ENCODE results near the gene P2RX4. TPM values are rescaled to one million over a fixed set of nuclear protein-coding genes. Genes with fewer than 3 reads are reported as not detected.

P2RX4 gene
- total RNA-seq, 1 experiment from 2014 or later = 8.1 TPM

DNA sequence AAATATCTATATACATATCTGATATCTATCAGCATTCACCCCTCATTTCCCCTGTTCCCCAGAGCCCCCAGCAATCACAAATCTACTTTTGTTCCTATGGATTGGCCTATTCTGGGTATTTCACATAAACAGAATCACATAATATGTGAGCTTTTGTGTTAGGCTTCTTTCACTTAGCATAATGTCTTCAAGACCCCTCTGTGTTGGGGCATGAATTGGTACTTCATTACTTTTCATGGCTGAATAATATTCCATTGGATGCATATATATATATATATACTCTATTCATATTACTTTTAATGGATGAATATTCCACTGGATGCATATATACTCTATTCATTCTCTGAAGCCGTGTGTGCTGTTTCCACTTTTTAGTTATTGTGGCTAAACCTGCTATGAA, 57.9 kb downstream of the P2RX4 start:
- no peaks in the 10 kb centered on the region for H3K4me1 ChIP-seq (ENCODE audit: insufficient read depth, low read length)
- no peak overlapping the region for H2BK120ac ChIP-seq (ENCODE audit: low read depth, low read length, poor library complexity, severe bottlenecking)
- no peaks in the 10 kb centered on the region for H3K79me2 ChIP-seq (ENCODE audit: insufficient read depth, low read length)
- no peak overlapping the region for H3K56ac ChIP-seq (ENCODE audit: insufficient read length, low read depth, low read length)
- H2BK15ac ChIP-seq (ENCODE audit: low read depth, low read length) = no peak overlapping the region
- no peak overlapping the region for H2BK20ac ChIP-seq (ENCODE audit: low read depth, low read length, poor library complexity, severe bottlenecking)
- Mint-ChIP-seq H3K27ac (no peak overlapping the region), H3K4me3 (no peak overlapping the region), H3K27me3 (ENCODE audit: low read depth) (no peaks in the 10 kb centered on the region), H3K36me3 (ENCODE audit: insufficient read depth in 1 of 3, low read depth in 3 of 3) (peaks cover 32 to 48% (median 43%) of the 10 kb centered on the region in 3 experiments; a peak in 6 of 7 replicates), H3K4me1 (no peaks in the 10 kb centered on the region), H3K9me3 (no peaks in the 10 kb centered on the region)
- H3K27ac ChIP-seq (ENCODE audit: insufficient read length, low read depth, low read length) = no peak overlapping the region
- no peak overlapping the region for H4K8ac ChIP-seq (replicated peaks; ENCODE audit: insufficient read length, low read depth, low read length)
- no peak overlapping the region for H3T11ph ChIP-seq (ENCODE audit: low read length)
- no peak overlapping the region for H2AK5ac ChIP-seq (ENCODE audit: insufficient read length, low read length)
- no peak overlapping the region for H3K14ac ChIP-seq (ENCODE audit: insufficient read depth, low read length)
- no peak overlapping the region for H4K5ac ChIP-seq (ENCODE audit: insufficient read length, low read depth, low read length)
- H4K91ac ChIP-seq (ENCODE audit: insufficient read length, low read depth, low read length) = no peak overlapping the region
- no peak overlapping the region for H3K23ac ChIP-seq (ENCODE audit: insufficient read length, low read depth, low read length)
- H3K9me3 ChIP-seq (ENCODE audit: control insufficient read depth, low read depth, low read length) = no peaks in the 10 kb centered on the region
- H2BK5ac ChIP-seq (ENCODE audit: insufficient read length, low read length) = no peak overlapping the region
- TF ChIP-seq, protein P1, sequence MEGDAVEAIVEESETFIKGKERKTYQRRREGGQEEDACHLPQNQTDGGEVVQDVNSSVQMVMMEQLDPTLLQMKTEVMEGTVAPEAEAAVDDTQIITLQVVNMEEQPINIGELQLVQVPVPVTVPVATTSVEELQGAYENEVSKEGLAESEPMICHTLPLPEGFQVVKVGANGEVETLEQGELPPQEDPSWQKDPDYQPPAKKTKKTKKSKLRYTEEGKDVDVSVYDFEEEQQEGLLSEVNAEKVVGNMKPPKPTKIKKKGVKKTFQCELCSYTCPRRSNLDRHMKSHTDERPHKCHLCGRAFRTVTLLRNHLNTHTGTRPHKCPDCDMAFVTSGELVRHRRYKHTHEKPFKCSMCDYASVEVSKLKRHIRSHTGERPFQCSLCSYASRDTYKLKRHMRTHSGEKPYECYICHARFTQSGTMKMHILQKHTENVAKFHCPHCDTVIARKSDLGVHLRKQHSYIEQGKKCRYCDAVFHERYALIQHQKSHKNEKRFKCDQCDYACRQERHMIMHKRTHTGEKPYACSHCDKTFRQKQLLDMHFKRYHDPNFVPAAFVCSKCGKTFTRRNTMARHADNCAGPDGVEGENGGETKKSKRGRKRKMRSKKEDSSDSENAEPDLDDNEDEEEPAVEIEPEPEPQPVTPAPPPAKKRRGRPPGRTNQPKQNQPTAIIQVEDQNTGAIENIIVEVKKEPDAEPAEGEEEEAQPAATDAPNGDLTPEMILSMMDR (conservative IDR thresholded peaks at IDR 0.05) = no peak
- no peak overlapping the region for H3K18ac ChIP-seq (ENCODE audit: insufficient read length, low read depth, low read length)
- H2BK12ac ChIP-seq (ENCODE audit: insufficient read length, low read depth, low read length) = no peak overlapping the region
- no peak overlapping the region for H3K4me2 ChIP-seq (ENCODE audit: insufficient read depth, insufficient read length, low read length)
- no peaks in the 10 kb centered on the region for H3K79me1 ChIP-seq (ENCODE audit: insufficient read depth, low read depth, low read length, poor library complexity, severe bottlenecking)
- no peaks in the 10 kb centered on the region for H3K27me3 ChIP-seq (ENCODE audit: insufficient read depth, low read length)
- no peak overlapping the region for H3K9ac ChIP-seq (ENCODE audit: extremely low read depth, insufficient read length, low read length)
- no peak for DNase-seq
- H3K23me2 ChIP-seq (ENCODE audit: insufficient read length, low read depth, low read length, poor library complexity, severe bottlenecking) = no peaks in the 10 kb centered on the region
- H2AFZ ChIP-seq (ENCODE audit: low read length) = no peak overlapping the region
- H3K4ac ChIP-seq (ENCODE audit: low read depth, low read length) = no peak overlapping the region
- no CpG with 5 or more reads among the region's 1 CpG for WGBS (ENCODE audit: extremely low coverage, insufficient read length, low lambda C conversion rate)
- no peaks in the 10 kb centered on the region for H4K20me1 ChIP-seq (ENCODE audit: control insufficient read depth, insufficient read depth, insufficient read length)

Data from H9 (cell line).